Mesenteric fat pad (tissue), 1 donor: Measurements from ENCODE around the gene CDKAL1. TPM values are rescaled to one million over a fixed set of nuclear protein-coding genes. Genes with fewer than 3 reads are reported as not detected.
"Not testable (repeated sequence)": the region's sequence is repeated elsewhere in the genome, so short reads cannot be mapped to it uniquely, and the experiment has no call there.

Source experiments
- DNase-seq: peaks from one replicate; pipeline ENCODE4 v3.0.0-alpha.2; 2020; ENCODE audit warnings: low spot score
- total RNA-seq: library from RNA; stranded (reverse); fragmentation: NEBNext Ultra II Directional; extraction: Animal tissue kit (Norgen Biotek cat#: 25700); gene quantifications from one replicate; pipeline ENCODE4 v1.2.1, GENCODE V29; 2021
- donor health status: DM: yes; HTN: yes; CAD: no.

The CDKAL1 gene
- total RNA-seq, 1 donor from 2014 or later: 13.2 TPM

GRCh38 chr6:20915626-20916025 lies 381.4 kb downstream of the CDKAL1 start:
- no peak for DNase-seq

- DNase-seq: no peak
These were observed 381.8 kb downstream of the CDKAL1 start for GRCh38 chr6:20916086-20916485.

GRCh38 chr6:20918868-20919267 lies 384.6 kb downstream of the CDKAL1 start:
- no peak for DNase-seq

- DNase-seq: no peak
These were observed 385.6 kb downstream of the CDKAL1 start for GRCh38 chr6:20919677-20920385.

- no peak for DNase-seq
These were observed 387.3 kb downstream of the CDKAL1 start for GRCh38 chr6:20921578-20921977.

GRCh38 chr6:20922743-20923142 lies 388.5 kb downstream of the CDKAL1 start:
- DNase-seq: no peak

GRCh38 chr6:20924094-20924493 lies 389.8 kb downstream of the CDKAL1 start:
- not testable (repeated sequence) for DNase-seq

GRCh38 chr6:20924911-20925543 lies 390.8 kb downstream of the CDKAL1 start:
- no peak for DNase-seq

GRCh38 chr6:20927130-20927860 lies 393.0 kb downstream of the CDKAL1 start:
- DNase-seq: no peak

GRCh38 chr6:20929283-20929682 lies 395.0 kb downstream of the CDKAL1 start:
- DNase-seq: no peak

GRCh38 chr6:20931093-20931492 lies 396.8 kb downstream of the CDKAL1 start:
- no peak for DNase-seq

GRCh38 chr6:20931772-20932171 lies 397.5 kb downstream of the CDKAL1 start:
- no peak for DNase-seq

GRCh38 chr6:20932284-20932683 lies 398.0 kb downstream of the CDKAL1 start:
- no peak for DNase-seq

GRCh38 chr6:20933057-20933788 lies 399.0 kb downstream of the CDKAL1 start:
- no peak for DNase-seq

- DNase-seq: no peak
These were observed 402.7 kb downstream of the CDKAL1 start for GRCh38 chr6:20936949-20937348.

GRCh38 chr6:20939161-20939775 lies 405.0 kb downstream of the CDKAL1 start:
- DNase-seq: no peak

- DNase-seq: no peak
These were observed 408.9 kb downstream of the CDKAL1 start for GRCh38 chr6:20943040-20943627.

GRCh38 chr6:20943922-20944321 lies 409.7 kb downstream of the CDKAL1 start:
- no peak for DNase-seq

- no peak for DNase-seq
These were observed 411.8 kb downstream of the CDKAL1 start for GRCh38 chr6:20946022-20946421.

GRCh38 chr6:20946890-20947289 lies 412.6 kb downstream of the CDKAL1 start:
- DNase-seq: no peak

- DNase-seq: no peak
These were observed 413.7 kb downstream of the CDKAL1 start for GRCh38 chr6:20947977-20948376.
